DND-41 (cell line): ENCODE measurements around the gene FANCD2OS.
"Not testable (repeated sequence)": the region's sequence is repeated elsewhere in the genome, so short reads cannot be mapped to it uniquely, and the experiment has no call there.

Experiments
- ATAC-seq: fragments of 200-7000 bp; cut with Tn5 transposase; 3 replicates; pipeline ENCODE4 v1.9.1; 2021; ENCODE audit warnings: low read depth; ENCODE audit not compliant: insufficient read depth
- DNase-seq: peaks from one replicate; pipeline ENCODE4 v3.0.0-alpha.2; 2020
- H2AFZ ChIP-seq: 2 replicates; pipeline ENCODE4 v1.6.0; 2012; ENCODE audit warnings: low read depth, low read length
- H3K27ac ChIP-seq: 2 replicates; pipeline ENCODE4 v1.5.1; 2012; ENCODE audit warnings: low read length, inconsistent platforms
- H3K27me3 ChIP-seq: fragments of 200-600 bp; sonication (generic); 2 replicates; pipeline ENCODE4 v1.6.0; 2012; ENCODE audit warnings: low read length, mild to moderate bottlenecking, inconsistent platforms; ENCODE audit not compliant: insufficient read depth, poor library complexity
- H3K36me3 ChIP-seq: 2 replicates; pipeline ENCODE4 v1.5.1; 2012; ENCODE audit warnings: low read length, inconsistent platforms; ENCODE audit not compliant: insufficient read depth
- H3K4me1 ChIP-seq: 2 replicates; pipeline ENCODE4 v1.5.1; 2012; ENCODE audit warnings: mild to moderate bottlenecking, low read length; ENCODE audit not compliant: insufficient read depth
- H3K4me2 ChIP-seq: 2 replicates; pipeline ENCODE4 v1.6.0; 2012; ENCODE audit warnings: mild to moderate bottlenecking, moderate library complexity, low read length, inconsistent platforms; ENCODE audit not compliant: insufficient read depth
- H3K4me3 ChIP-seq, 2 experiments: fragments of 200-600 bp in 1 of 2; shearing (Covaris generic) in 1 of 2; 2 replicates each; pipeline ENCODE4 v1.5.1; 2012 to 2016; ENCODE audit warnings: inconsistent platforms in 2 of 2, low read length in 2 of 2, mild to moderate bottlenecking in 2 of 2, low read depth in 1 of 2, moderate library complexity in 1 of 2
- H3K79me2 ChIP-seq: 2 replicates; pipeline ENCODE4 v1.6.0; 2012; ENCODE audit warnings: low read length, inconsistent platforms; ENCODE audit not compliant: insufficient read depth
- H3K9ac ChIP-seq: 2 replicates; pipeline ENCODE4 v1.6.0; 2012; ENCODE audit warnings: low read depth, mild to moderate bottlenecking, inconsistent platforms, low read length, moderate library complexity
- H3K9me3 ChIP-seq: 2 replicates; pipeline ENCODE4 v1.5.1; 2012; ENCODE audit warnings: low read length, moderate library complexity, mild to moderate bottlenecking, inconsistent platforms; ENCODE audit not compliant: insufficient read depth, severe bottlenecking
- H4K20me1 ChIP-seq: 2 replicates; pipeline ENCODE4 v1.6.0; 2012; ENCODE audit warnings: low read length; ENCODE audit not compliant: insufficient read depth
- CTCF ChIP-seq: IDR thresholded peaks from 2 replicates; pipeline ENCODE4 v1.5.1; 2012; ENCODE audit warnings: borderline replicate concordance, low read length, moderate library complexity, mild to moderate bottlenecking; ENCODE audit not compliant: poor library complexity, severe bottlenecking; ENCODE audit errors: extremely low read depth
- EZH2 ChIP-seq: IDR thresholded peaks from 3 replicates; pipeline ENCODE4 v1.6.1; 2012; ENCODE audit warnings: borderline replicate concordance, low read depth, mild to moderate bottlenecking, moderate library complexity, low read length, inconsistent platforms; ENCODE audit not compliant: severe bottlenecking

FANCD2OS gene

GRCh38 chr3:10137178-10137577, 29.1 kb upstream of the FANCD2OS start:
- no peak overlapping the region for H3K4me2 ChIP-seq
- no peak overlapping the region for H3K27ac ChIP-seq
- DNase-seq = no peak
- no peaks in the 10 kb centered on the region for H4K20me1 ChIP-seq
- H3K27me3 ChIP-seq = no peaks in the 10 kb centered on the region
- H3K9ac ChIP-seq = no peak overlapping the region
- peaks cover 6% of the 10 kb centered on the region for H3K4me1 ChIP-seq
- no peaks in the 10 kb centered on the region for H3K36me3 ChIP-seq
- no peak for ATAC-seq
- TF ChIP-seq CTCF (no peak), EZH2 (no peak)
- H2AFZ ChIP-seq = no peak overlapping the region
- H3K4me3 ChIP-seq = no peak overlapping the region
- H3K9me3 ChIP-seq = no peaks in the 10 kb centered on the region
- peaks cover 9% of the 10 kb centered on the region for H3K79me2 ChIP-seq

- Histone ChIP-seq H3K4me1 (peaks cover 6% of the 10 kb centered on the region), H3K79me2 (peaks cover 2% of the 10 kb centered on the region; the same call in 1 of the 2 replicates), H3K9me3 (no peaks in the 10 kb centered on the region), H3K4me3 (no peak overlapping the region), H2AFZ (no peak overlapping the region), H3K4me2 (no peak overlapping the region), H3K9ac (no peak overlapping the region), H3K36me3 (no peaks in the 10 kb centered on the region), H3K27ac (no peak overlapping the region), H3K27me3 (no peaks in the 10 kb centered on the region), H4K20me1 (no peaks in the 10 kb centered on the region)
- DNase-seq (no peak), ATAC-seq (no peak)
- TF ChIP-seq EZH2 (no peak), CTCF (no peak)
Measured at GRCh38 chr3:10136426-10137005, 28.5 kb upstream of the FANCD2OS start.

GRCh38 chr3:10135872-10136271, 27.8 kb upstream of the FANCD2OS start:
- ATAC-seq, H3K36me3 ChIP-seq, H3K27me3 ChIP-seq, H3K79me2 ChIP-seq, H3K4me3 ChIP-seq, H3K4me1 ChIP-seq, H3K9ac ChIP-seq, H3K9me3 ChIP-seq, H3K27ac ChIP-seq, H3K4me2 ChIP-seq, H2AFZ ChIP-seq, H4K20me1 ChIP-seq: not testable (repeated sequence)
- DNase-seq = peak; percentile 22

- Histone ChIP-seq H3K4me2 (no peak overlapping the region), H4K20me1 (peaks cover 14% of the 10 kb centered on the region; the same call in 1 of the 2 replicates), H3K79me2 (peaks cover 64% of the 10 kb centered on the region), H3K27ac (no peak overlapping the region), H3K36me3 (peaks cover 60% of the 10 kb centered on the region), H3K4me1 (peaks cover 8% of the 10 kb centered on the region; the same call in 1 of the 2 replicates), H3K9ac (no peak overlapping the region), H3K9me3 (no peaks in the 10 kb centered on the region), H3K27me3 (no peaks in the 10 kb centered on the region), H2AFZ (no peak overlapping the region), H3K4me3 (no peak overlapping the region)
- DNase-seq = no peak
- ATAC-seq = no peak
- TF ChIP-seq EZH2 (no peak), CTCF (no peak)
Measured at GRCh38 chr3:10122724-10123123, 14.7 kb upstream of the FANCD2OS start.
